Activated CD8-positive, alpha-beta memory T cell treated with anti-CD3 and anti-CD28 coated beads for 48 hours (primary cell): Measurements from ENCODE around the gene UTS2.

Source experiments
- DNase-seq, 3 experiments: peaks; one replicate each; pipeline ENCODE4 v3.0.0-alpha.2; 2020; ENCODE audit warnings: low read depth in 2 of 3, low spot score in 2 of 3

UTS2 gene

GRCh38 chr1:7813677-7814373 lies 39.0 kb downstream of the UTS2 start:
- no peak for DNase-seq

- no peak for DNase-seq
Observed at GRCh38 chr1:7811476-7811875, 41.4 kb downstream of the UTS2 start.

GRCh38 chr1:7810395-7810794 lies 42.5 kb downstream of the UTS2 start:
- DNase-seq = no peak

GRCh38 chr1:7809742-7810141 lies 43.1 kb downstream of the UTS2 start:
- no peak for DNase-seq

GRCh38 chr1:7808253-7808844 lies 44.5 kb downstream of the UTS2 start:
- DNase-seq = no peak

- DNase-seq = no peak
Observed at GRCh38 chr1:7805460-7805859, 47.4 kb downstream of the UTS2 start.
